ENCODE data around the gene DSCAML1. TPM values are rescaled to one million over a fixed set of nuclear protein-coding genes. Genes with fewer than 3 reads are reported as not detected.

Gene DSCAML1
- total RNA-seq, 2 donors from 2014 or later: 0.21 to 0.41 TPM

GRCh38 chr11:117631336-117632140, 165.5 kb downstream of the DSCAML1 start:
- DNase-seq (ENCODE audit: low spot score): no peak

GRCh38 chr11:117629891-117630538, 167.0 kb downstream of the DSCAML1 start:
- Histone ChIP-seq H3K9me3 (no peaks in the 10 kb centered on the region), H3K4me1 (ENCODE audit: control insufficient read depth in 1 of 2, low read depth in 2 of 2) (no peaks in the 10 kb centered on the region), H3K27ac (no peak overlapping the region), H3K27me3 (replicated peaks; ENCODE audit: insufficient read depth) (no peaks in the 10 kb centered on the region), H3K36me3 (no peaks in the 10 kb centered on the region), H3K4me3 (no peak overlapping the region)
- TF ChIP-seq CTCF (IDR thresholded peaks at IDR 0.05): no peak
- DNase-seq (ENCODE audit: low spot score): no peak
- ATAC-seq (ENCODE audit: insufficient number of reproducible peaks, low FRiP score, low read depth): no peak

More at GRCh38 chr11:117631336-117632140, 165.5 kb downstream of the DSCAML1 start:
- no peaks in the 10 kb centered on the region for H3K4me1 ChIP-seq (ENCODE audit: control insufficient read depth in 1 of 2, low read depth in 2 of 2)
- no peak overlapping the region for H3K4me3 ChIP-seq
- TF ChIP-seq CTCF (IDR thresholded peaks at IDR 0.05): no peak
- no peaks in the 10 kb centered on the region for H3K36me3 ChIP-seq
- no peak overlapping the region for H3K27ac ChIP-seq
- no peaks in the 10 kb centered on the region for H3K27me3 ChIP-seq (replicated peaks; ENCODE audit: insufficient read depth)
- no peaks in the 10 kb centered on the region for H3K9me3 ChIP-seq
- no peak for ATAC-seq (ENCODE audit: insufficient number of reproducible peaks, low FRiP score, low read depth)

GRCh38 chr11:117629146-117629545, 167.9 kb downstream of the DSCAML1 start:
- Histone ChIP-seq H3K4me1 (ENCODE audit: control insufficient read depth in 1 of 2, low read depth in 2 of 2) (no peaks in the 10 kb centered on the region), H3K9me3 (no peaks in the 10 kb centered on the region), H3K27ac (no peak overlapping the region), H3K36me3 (no peaks in the 10 kb centered on the region), H3K27me3 (replicated peaks; ENCODE audit: insufficient read depth) (no peaks in the 10 kb centered on the region), H3K4me3 (no peak overlapping the region)
- ATAC-seq (ENCODE audit: insufficient number of reproducible peaks, low FRiP score, low read depth) (no peak), DNase-seq (ENCODE audit: low spot score) (no peak)
- TF ChIP-seq CTCF (IDR thresholded peaks at IDR 0.05): no peak

GRCh38 chr11:117627259-117627658, 169.8 kb downstream of the DSCAML1 start:
- H3K27me3 ChIP-seq (replicated peaks; ENCODE audit: insufficient read depth): no peaks in the 10 kb centered on the region
- TF ChIP-seq CTCF (IDR thresholded peaks at IDR 0.05): no peak
- H3K9me3 ChIP-seq: no peaks in the 10 kb centered on the region
- H3K4me1 ChIP-seq (ENCODE audit: control insufficient read depth in 1 of 2, low read depth in 2 of 2): no peaks in the 10 kb centered on the region
- no peak overlapping the region for H3K27ac ChIP-seq
- DNase-seq (ENCODE audit: low spot score) (no peak), ATAC-seq (ENCODE audit: insufficient number of reproducible peaks, low FRiP score, low read depth) (no peak)
- H3K4me3 ChIP-seq: no peak overlapping the region
- no peaks in the 10 kb centered on the region for H3K36me3 ChIP-seq

GRCh38 chr11:117626576-117626975, 170.4 kb downstream of the DSCAML1 start:
- DNase-seq (ENCODE audit: low spot score) (no peak), ATAC-seq (ENCODE audit: insufficient number of reproducible peaks, low FRiP score, low read depth) (no peak)
- Histone ChIP-seq H3K27ac (no peak overlapping the region), H3K4me1 (ENCODE audit: control insufficient read depth in 1 of 2, low read depth in 2 of 2) (no peaks in the 10 kb centered on the region), H3K4me3 (no peak overlapping the region), H3K9me3 (peaks cover under 1% of the 10 kb centered on the region), H3K36me3 (no peaks in the 10 kb centered on the region), H3K27me3 (replicated peaks; ENCODE audit: insufficient read depth) (no peaks in the 10 kb centered on the region)
- TF ChIP-seq CTCF (IDR thresholded peaks at IDR 0.05): no peak

Measured in thoracic aorta (tissue), 2 donors.